GM23338 (cell line): ENCODE measurements around the gene ANKIB1. TPM values are rescaled to one million over a fixed set of nuclear protein-coding genes. Genes with fewer than 3 reads are reported as not detected.

Experiments used
- ATAC-seq: fragments of 200-7000 bp; cut with Tn5 transposase; 3 replicates; pipeline ENCODE4 v1.9.1; 2020
- DNase-seq: peaks from one replicate; pipeline ENCODE4 v3.0.0-alpha.2; 2015; ENCODE audit warnings: low spot score
- H2AFZ ChIP-seq: fragments of 200-600 bp; sonication (generic); 2 replicates; pipeline ENCODE4 v1.8.0; 2016; ENCODE audit warnings: antibody characterized with exemption, mild to moderate bottlenecking, moderate library complexity
- H3F3A ChIP-seq: fragments of 200-600 bp; sonication (generic); replicated peaks from 2 replicates; pipeline ENCODE4 v1.8.0; 2017; ENCODE audit warnings: antibody characterized with exemption, mixed run types, low read depth
- H3K27ac ChIP-seq: fragments of 200-600 bp; sonication (generic); 2 replicates; pipeline ENCODE4 v1.6.1; 2016; ENCODE audit warnings: low read depth
- H3K27me3 ChIP-seq: fragments of 200-600 bp; sonication (generic); 2 replicates; pipeline ENCODE4 v1.8.0; 2016; ENCODE audit warnings: mild to moderate bottlenecking, mixed run types, moderate library complexity; ENCODE audit not compliant: insufficient read depth
- H3K36me3 ChIP-seq: fragments of 200-600 bp; sonication (generic); 2 replicates; pipeline ENCODE4 v1.8.0; 2016; ENCODE audit warnings: mild to moderate bottlenecking; ENCODE audit not compliant: insufficient read depth
- H3K4me1 ChIP-seq: fragments of 200-600 bp; sonication (generic); 2 replicates; pipeline ENCODE4 v1.8.0; 2016; ENCODE audit warnings: mild to moderate bottlenecking, moderate library complexity; ENCODE audit not compliant: insufficient read depth
- H3K4me2 ChIP-seq: fragments of 200-600 bp; sonication (generic); 2 replicates; pipeline ENCODE4 v1.7.1; 2017; ENCODE audit warnings: mixed run types
- H3K4me3 ChIP-seq: fragments of 200-600 bp; sonication (generic); 2 replicates; pipeline ENCODE4 v1.6.1; 2016; ENCODE audit warnings: mixed run types
- H3K79me2 ChIP-seq: fragments of 200-600 bp; sonication (generic); replicated peaks from 2 replicates; pipeline ENCODE4 v1.8.0; 2017; ENCODE audit warnings: mild to moderate bottlenecking; ENCODE audit not compliant: insufficient read depth
- H3K9me2 ChIP-seq: fragments of 200-600 bp; sonication (generic); 2 replicates; pipeline ENCODE4 v1.8.0; 2017; ENCODE audit not compliant: insufficient read depth
- H4K20me1 ChIP-seq: fragments of 200-600 bp; sonication (generic); replicated peaks from 2 replicates; pipeline ENCODE4 v1.8.0; 2017; ENCODE audit warnings: mild to moderate bottlenecking; ENCODE audit not compliant: insufficient read depth
- H3K27ac Mint-ChIP-seq: 2 replicates; pipeline ENCODE4 v1.8.0; 2020; ENCODE audit warnings: inconsistent platforms, mild to moderate bottlenecking, moderate library complexity, mixed read lengths
- H3K27me3 Mint-ChIP-seq: 3 replicates; pipeline ENCODE4 v1.8.0; 2022; ENCODE audit warnings: low read depth, mild to moderate bottlenecking, moderate library complexity, mixed read lengths, inconsistent platforms; ENCODE audit not compliant: insufficient read depth, poor library complexity
- H3K36me3 Mint-ChIP-seq: 3 replicates; pipeline ENCODE4 v1.8.0; 2021; ENCODE audit warnings: low read depth, mild to moderate bottlenecking, inconsistent platforms, moderate library complexity, mixed read lengths
- H3K4me1 Mint-ChIP-seq: 3 replicates; pipeline ENCODE4 v1.8.0; 2020; ENCODE audit warnings: mild to moderate bottlenecking, inconsistent platforms, mixed read lengths
- H3K4me3 Mint-ChIP-seq: 3 replicates; pipeline ENCODE4 v1.8.0; 2021; ENCODE audit warnings: moderate library complexity, mild to moderate bottlenecking, inconsistent platforms, mixed read lengths
- H3K9me3 Mint-ChIP-seq: 3 replicates; pipeline ENCODE4 v1.8.0; 2020; ENCODE audit warnings: moderate library complexity, mild to moderate bottlenecking, inconsistent platforms, mixed read lengths
- CREB1 ChIP-seq: fragments of 250-450 bp; sonication (Bioruptor Pico); IDR thresholded peaks from 2 replicates; pipeline ENCODE4 v1.5.0; 2020; ENCODE audit warnings: low read depth, mild to moderate bottlenecking, moderate library complexity
- EZH2 ChIP-seq: fragments of 200-600 bp; sonication (generic); IDR thresholded peaks from one replicate; pipeline ENCODE4 v1.8.0; 2017; ENCODE audit warnings: antibody characterized with exemption, mild to moderate bottlenecking, low read depth; ENCODE audit not compliant: unreplicated experiment
- NANOG ChIP-seq: IDR thresholded peaks from 2 replicates; pipeline ENCODE4 v1.6.1; 2016; ENCODE audit warnings: antibody characterized with exemption, borderline replicate concordance
- POLR2AphosphoS5 ChIP-seq: IDR thresholded peaks from 2 replicates; pipeline ENCODE4 v1.6.1; 2016; ENCODE audit warnings: antibody characterized with exemption, low read depth
- ZNF114 ChIP-seq: fragments of 250-450 bp; sonication (Bioruptor Pico); IDR thresholded peaks from 2 replicates; pipeline ENCODE4 v1.5.0; 2020; ENCODE audit warnings: mild to moderate bottlenecking, moderate library complexity
- ZNF331 ChIP-seq: fragments of 250-450 bp; sonication (Bioruptor Pico); IDR thresholded peaks from 2 replicates; pipeline ENCODE4 v1.5.0; 2020; ENCODE audit warnings: low read depth, mild to moderate bottlenecking, moderate library complexity
- polyA plus RNA-seq: library from polyadenylated mRNA; unstranded; fragments of >200 nt; fragmentation: Nextera tagmentation; extraction: Ambion mirVana; gene quantifications from 2 replicates; pipeline ENCODE4 v1.2.1, GENCODE V29; 2016
- total RNA-seq: library from RNA; depleted of rRNA; stranded (reverse); fragments of >200 nt; shearing (Covaris generic); gene quantifications from 2 replicates; pipeline ENCODE4 v1.2.3, GENCODE V29; 2014
- TF ChIP-seq, protein P1 (sequence below): fragments of 250-450 bp; sonication (Bioruptor Pico); IDR thresholded peaks from 2 replicates; pipeline ENCODE4 v1.5.0; 2020; ENCODE audit warnings: mild to moderate bottlenecking, moderate library complexity
- TF ChIP-seq, protein P2 (sequence below), 2 experiments: fragments of 200-600 bp in 1 of 2; sonication (generic) in 1 of 2; conservative IDR thresholded peaks; 2 replicates each; pipeline versions ENCODE4 v1.5.1 to v1.6.1; 2016 to 2017; ENCODE audit warnings: antibody characterized with exemption in 2 of 2, low read depth in 2 of 2, mild to moderate bottlenecking in 2 of 2, moderate library complexity in 1 of 2

ANKIB1 gene
- total and polyA plus RNA-seq, 2 experiments from 2014 or later, result 19.1 to 40.3 TPM

DNA sequence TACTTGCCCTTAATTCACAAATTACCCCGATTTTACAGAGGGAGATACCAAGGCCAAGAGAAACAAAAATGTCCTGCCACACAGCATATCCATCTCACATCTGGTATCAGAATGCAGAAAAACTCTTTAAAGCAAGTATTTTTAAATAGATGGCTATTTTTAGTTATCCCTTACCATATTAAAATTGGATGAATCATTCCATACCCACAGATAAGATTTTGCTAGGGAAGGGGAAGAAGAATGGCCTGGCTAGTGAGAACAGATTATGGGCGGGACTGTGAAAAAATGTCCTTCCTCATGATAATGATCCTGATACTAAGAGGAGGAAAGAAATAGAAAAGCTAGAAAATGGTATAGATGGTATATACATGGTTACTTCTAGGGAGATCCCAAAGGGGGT lies 121.0 kb downstream of the ANKIB1 start (continued):
- TF ChIP-seq, protein P1, sequence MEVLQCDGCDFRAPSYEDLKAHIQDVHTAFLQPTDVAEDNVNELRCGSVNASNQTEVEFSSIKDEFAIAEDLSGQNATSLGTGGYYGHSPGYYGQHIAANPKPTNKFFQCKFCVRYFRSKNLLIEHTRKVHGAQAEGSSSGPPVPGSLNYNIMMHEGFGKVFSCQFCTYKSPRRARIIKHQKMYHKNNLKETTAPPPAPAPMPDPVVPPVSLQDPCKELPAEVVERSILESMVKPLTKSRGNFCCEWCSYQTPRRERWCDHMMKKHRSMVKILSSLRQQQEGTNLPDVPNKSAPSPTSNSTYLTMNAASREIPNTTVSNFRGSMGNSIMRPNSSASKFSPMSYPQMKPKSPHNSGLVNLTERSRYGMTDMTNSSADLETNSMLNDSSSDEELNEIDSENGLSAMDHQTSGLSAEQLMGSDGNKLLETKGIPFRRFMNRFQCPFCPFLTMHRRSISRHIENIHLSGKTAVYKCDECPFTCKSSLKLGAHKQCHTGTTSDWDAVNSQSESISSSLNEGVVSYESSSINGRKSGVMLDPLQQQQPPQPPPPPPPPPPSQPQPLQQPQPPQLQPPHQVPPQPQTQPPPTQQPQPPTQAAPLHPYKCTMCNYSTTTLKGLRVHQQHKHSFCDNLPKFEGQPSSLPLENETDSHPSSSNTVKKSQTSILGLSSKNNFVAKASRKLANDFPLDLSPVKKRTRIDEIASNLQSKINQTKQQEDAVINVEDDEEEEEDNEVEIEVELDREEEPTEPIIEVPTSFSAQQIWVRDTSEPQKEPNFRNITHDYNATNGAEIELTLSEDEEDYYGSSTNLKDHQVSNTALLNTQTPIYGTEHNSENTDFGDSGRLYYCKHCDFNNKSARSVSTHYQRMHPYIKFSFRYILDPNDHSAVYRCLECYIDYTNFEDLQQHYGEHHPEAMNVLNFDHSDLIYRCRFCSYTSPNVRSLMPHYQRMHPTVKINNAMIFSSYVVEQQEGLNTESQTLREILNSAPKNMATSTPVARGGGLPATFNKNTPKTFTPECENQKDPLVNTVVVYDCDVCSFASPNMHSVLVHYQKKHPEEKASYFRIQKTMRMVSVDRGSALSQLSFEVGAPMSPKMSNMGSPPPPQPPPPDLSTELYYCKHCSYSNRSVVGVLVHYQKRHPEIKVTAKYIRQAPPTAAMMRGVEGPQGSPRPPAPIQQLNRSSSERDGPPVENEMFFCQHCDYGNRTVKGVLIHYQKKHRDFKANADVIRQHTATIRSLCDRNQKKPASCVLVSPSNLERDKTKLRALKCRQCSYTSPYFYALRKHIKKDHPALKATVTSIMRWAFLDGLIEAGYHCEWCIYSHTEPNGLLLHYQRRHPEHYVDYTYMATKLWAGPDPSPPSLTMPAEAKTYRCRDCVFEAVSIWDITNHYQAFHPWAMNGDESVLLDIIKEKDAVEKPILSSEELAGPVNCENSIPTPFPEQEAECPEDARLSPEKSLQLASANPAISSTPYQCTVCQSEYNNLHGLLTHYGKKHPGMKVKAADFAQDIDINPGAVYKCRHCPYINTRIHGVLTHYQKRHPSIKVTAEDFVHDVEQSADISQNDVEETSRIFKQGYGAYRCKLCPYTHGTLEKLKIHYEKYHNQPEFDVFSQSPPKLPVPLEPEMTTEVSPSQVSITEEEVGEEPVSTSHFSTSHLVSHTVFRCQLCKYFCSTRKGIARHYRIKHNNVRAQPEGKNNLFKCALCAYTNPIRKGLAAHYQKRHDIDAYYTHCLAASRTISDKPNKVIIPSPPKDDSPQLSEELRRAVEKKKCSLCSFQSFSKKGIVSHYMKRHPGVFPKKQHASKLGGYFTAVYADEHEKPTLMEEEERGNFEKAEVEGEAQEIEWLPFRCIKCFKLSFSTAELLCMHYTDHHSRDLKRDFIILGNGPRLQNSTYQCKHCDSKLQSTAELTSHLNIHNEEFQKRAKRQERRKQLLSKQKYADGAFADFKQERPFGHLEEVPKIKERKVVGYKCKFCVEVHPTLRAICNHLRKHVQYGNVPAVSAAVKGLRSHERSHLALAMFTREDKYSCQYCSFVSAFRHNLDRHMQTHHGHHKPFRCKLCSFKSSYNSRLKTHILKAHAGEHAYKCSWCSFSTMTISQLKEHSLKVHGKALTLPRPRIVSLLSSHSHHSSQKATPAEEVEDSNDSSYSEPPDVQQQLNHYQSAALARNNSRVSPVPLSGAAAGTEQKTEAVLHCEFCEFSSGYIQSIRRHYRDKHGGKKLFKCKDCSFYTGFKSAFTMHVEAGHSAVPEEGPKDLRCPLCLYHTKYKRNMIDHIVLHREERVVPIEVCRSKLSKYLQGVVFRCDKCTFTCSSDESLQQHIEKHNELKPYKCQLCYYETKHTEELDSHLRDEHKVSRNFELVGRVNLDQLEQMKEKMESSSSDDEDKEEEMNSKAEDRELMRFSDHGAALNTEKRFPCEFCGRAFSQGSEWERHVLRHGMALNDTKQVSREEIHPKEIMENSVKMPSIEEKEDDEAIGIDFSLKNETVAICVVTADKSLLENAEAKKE (CRISPR knock-in tag), result no peak
- TF ChIP-seq EZH2, result no peak
- no peak for TF ChIP-seq NANOG
- no peak for TF ChIP-seq CREB1
- TF ChIP-seq, protein P2, sequence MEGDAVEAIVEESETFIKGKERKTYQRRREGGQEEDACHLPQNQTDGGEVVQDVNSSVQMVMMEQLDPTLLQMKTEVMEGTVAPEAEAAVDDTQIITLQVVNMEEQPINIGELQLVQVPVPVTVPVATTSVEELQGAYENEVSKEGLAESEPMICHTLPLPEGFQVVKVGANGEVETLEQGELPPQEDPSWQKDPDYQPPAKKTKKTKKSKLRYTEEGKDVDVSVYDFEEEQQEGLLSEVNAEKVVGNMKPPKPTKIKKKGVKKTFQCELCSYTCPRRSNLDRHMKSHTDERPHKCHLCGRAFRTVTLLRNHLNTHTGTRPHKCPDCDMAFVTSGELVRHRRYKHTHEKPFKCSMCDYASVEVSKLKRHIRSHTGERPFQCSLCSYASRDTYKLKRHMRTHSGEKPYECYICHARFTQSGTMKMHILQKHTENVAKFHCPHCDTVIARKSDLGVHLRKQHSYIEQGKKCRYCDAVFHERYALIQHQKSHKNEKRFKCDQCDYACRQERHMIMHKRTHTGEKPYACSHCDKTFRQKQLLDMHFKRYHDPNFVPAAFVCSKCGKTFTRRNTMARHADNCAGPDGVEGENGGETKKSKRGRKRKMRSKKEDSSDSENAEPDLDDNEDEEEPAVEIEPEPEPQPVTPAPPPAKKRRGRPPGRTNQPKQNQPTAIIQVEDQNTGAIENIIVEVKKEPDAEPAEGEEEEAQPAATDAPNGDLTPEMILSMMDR (conservative IDR thresholded peaks at IDR 0.05; ENCODE audit: low read depth in 2 of 2), result no peak
- no peak for TF ChIP-seq ZNF331 (CRISPR knock-in tag)
- no peak for TF ChIP-seq POLR2AphosphoS5
- no peak for TF ChIP-seq ZNF114 (CRISPR knock-in tag)

DNA sequence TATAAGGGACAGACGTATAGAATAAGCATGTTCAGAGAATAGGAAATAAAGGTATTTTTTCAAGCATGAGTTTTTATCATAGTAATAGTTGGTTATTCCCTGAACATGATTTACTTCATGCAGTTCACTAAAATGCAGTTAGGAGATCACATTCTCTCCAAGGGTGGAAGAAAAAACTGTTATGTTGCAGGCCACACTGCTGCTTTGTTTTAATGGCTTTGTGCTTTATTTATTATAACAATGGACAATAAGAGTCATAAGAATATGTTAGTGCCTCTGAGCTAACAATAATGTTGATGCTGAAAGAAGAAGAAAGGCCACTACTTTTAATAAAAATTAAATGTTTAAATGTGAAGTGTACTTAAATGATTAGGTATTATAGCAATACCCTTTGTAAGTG lies 123.0 kb downstream of the ANKIB1 start:
- no peak for DNase-seq
- TF ChIP-seq, protein P1 (CRISPR knock-in tag), result no peak
- no peak for TF ChIP-seq ZNF114 (CRISPR knock-in tag)

More for the DNA sequence above, 123.0 kb downstream of the ANKIB1 start:
- peaks cover 7% of the 10 kb centered on the region; the same call in 1 of the 3 replicates for H3K36me3 Mint-ChIP-seq
- H3K4me1 Mint-ChIP-seq, result no peaks in the 10 kb centered on the region
- ATAC-seq, result no peak
- no peak overlapping the region for H3K27ac Mint-ChIP-seq
- H3K4me1 ChIP-seq, result no peaks in the 10 kb centered on the region
- H3K27ac ChIP-seq, result no peak overlapping the region
- no peaks in the 10 kb centered on the region for H3K9me3 Mint-ChIP-seq
- H3K4me3 Mint-ChIP-seq, result no peak overlapping the region
- no peaks in the 10 kb centered on the region for H3F3A ChIP-seq
- H3K79me2 ChIP-seq, result no peaks in the 10 kb centered on the region
- no peaks in the 10 kb centered on the region for H3K36me3 ChIP-seq
- H3K27me3 ChIP-seq, result no peaks in the 10 kb centered on the region
- H3K4me2 ChIP-seq, result no peak overlapping the region
- no peak overlapping the region for H3K4me3 ChIP-seq
- peaks cover 1% of the 10 kb centered on the region for H3K27me3 Mint-ChIP-seq
- no peaks in the 10 kb centered on the region for H4K20me1 ChIP-seq
- H2AFZ ChIP-seq, result no peak overlapping the region
- H3K9me2 ChIP-seq, result no peaks in the 10 kb centered on the region
